GM23248 (cell line): ENCODE results near the gene ADGRG2.

Experiments
- EZH2 ChIP-seq: fragments of 200-600 bp; sonication (generic); IDR thresholded peaks from 2 replicates; pipeline ENCODE4 v1.6.1; 2018; ENCODE audit warnings: antibody characterized with exemption, mild to moderate bottlenecking; ENCODE audit not compliant: insufficient read depth, poor library complexity, severe bottlenecking
- EZH2phosphoT487 ChIP-seq: fragments of 200-600 bp; sonication (generic); IDR thresholded peaks from 2 replicates; pipeline ENCODE4 v1.6.1; 2018; ENCODE audit warnings: antibody characterized with exemption, moderate library complexity, mild to moderate bottlenecking, low read depth; ENCODE audit not compliant: insufficient read depth

- TF ChIP-seq EZH2 (no peak), EZH2phosphoT487 (no peak)
Measured at GRCh38 chrX:19085666-19086065, 36.6 kb downstream of the ADGRG2 start.
